PFSK-1 (cell line): ENCODE results near the gene AMBRA1.

Source experiments
- FOXP2 ChIP-seq: optimal IDR thresholded peaks from 2 replicates; pipeline ENCODE3; 2011; ENCODE audit warnings: borderline replicate concordance, control low read depth, inconsistent platforms; ENCODE audit not compliant: insufficient read depth; ENCODE audit errors: extremely low read length, extremely low read depth
- POLR2AphosphoS5 ChIP-seq: IDR thresholded peaks from 2 replicates; pipeline ENCODE4 v1.6.1; 2012; ENCODE audit warnings: low read depth, mild to moderate bottlenecking, control low read depth, low read length, moderate library complexity
- TAF1 ChIP-seq: IDR thresholded peaks from 2 replicates; pipeline ENCODE4 v1.6.1; 2012; ENCODE audit warnings: low read length, control low read depth, borderline replicate concordance; ENCODE audit not compliant: insufficient read depth

DNA sequence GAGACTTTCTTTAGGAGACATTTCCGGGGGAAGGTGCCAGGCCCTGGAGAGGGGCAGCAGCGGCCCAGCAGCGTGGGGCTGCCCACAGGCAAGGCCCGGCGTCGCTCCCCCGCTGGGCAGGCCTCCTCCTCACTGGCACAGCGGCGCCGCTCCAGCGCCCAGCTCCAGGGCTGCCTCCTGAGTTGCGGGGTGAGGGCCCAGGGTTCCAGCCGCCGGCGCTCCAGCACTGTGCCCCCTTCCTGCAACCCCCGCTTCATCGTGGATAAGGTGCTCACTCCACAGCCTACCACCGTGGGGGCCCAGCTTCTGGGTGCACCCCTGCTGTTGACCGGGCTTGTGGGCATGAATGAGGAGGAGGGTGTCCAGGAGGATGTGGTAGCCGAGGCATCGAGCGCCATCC is 227.6 kb downstream of the AMBRA1 start:
- TF ChIP-seq POLR2AphosphoS5 (no peak), TAF1 (no peak), FOXP2 (no peak)
